Stimulated activated effector memory CD8-positive, alpha-beta T cell treated with anti-CD3 and anti-CD28 coated beads, Interleukin-12 subunit alpha, Interleukin-12 subunit beta, amount 100 ng/mL, for 72 hours (primary cell): Measurements from ENCODE around the gene BPIFB4.
"Not testable (repeated sequence)": the region's sequence is repeated elsewhere in the genome, so short reads cannot be mapped to it uniquely, and the experiment has no call there.

Source experiments
- ATAC-seq: fragments of 150-1000 bp; cut with Tn5 transposase; 2 replicates; pipeline ENCODE4 v1.10.0; 2021
- DNase-seq, 2 donors: peaks; one replicate each; pipeline ENCODE4 v3.0.0; 2021 to 2022; ENCODE audit warnings: low spot score in 2 of 2
- H3K27ac Mint-ChIP-seq: one replicate; pipeline ENCODE4 v1.8.0; 2022; ENCODE audit warnings: mild to moderate bottlenecking, mixed read lengths
- H3K36me3 Mint-ChIP-seq: one replicate; pipeline ENCODE4 v1.8.0; 2022; ENCODE audit warnings: mild to moderate bottlenecking, mixed read lengths
- H3K4me1 Mint-ChIP-seq: one replicate; pipeline ENCODE4 v1.8.0; 2022; ENCODE audit warnings: mixed read lengths
- H3K4me3 Mint-ChIP-seq: one replicate; pipeline ENCODE4 v1.8.0; 2022; ENCODE audit warnings: mild to moderate bottlenecking, mixed read lengths
- H3K9me3 Mint-ChIP-seq: one replicate; pipeline ENCODE4 v1.8.0; 2022; ENCODE audit warnings: mixed read lengths

The BPIFB4 gene

DNA sequence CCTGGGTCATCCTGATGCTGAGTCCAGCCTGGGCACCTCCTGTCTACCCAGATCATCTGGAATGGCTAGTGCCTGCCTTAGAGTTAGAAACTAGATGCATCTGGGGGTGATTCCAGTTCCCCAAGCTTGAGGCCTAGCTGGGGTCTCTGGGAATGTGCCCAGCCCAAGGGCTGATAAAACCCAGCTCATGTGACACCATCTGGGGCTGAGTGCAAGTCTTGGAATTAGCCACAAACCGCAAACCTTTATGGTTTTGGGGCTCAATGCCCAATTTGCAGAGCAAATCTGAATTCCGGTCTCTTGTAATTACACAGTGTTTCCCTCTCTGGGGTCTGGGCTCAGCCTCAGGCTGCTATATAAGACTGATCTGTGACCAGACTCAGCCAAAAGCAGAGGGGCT, at the start of gene BPIFB4:
TSS of gene BPIFB4 (plus strand) at position 385 of the 400 bp plus-strand sequence. CDS start 1,884 bp downstream, outside the sequence.
- DNase-seq (no peak), ATAC-seq (no peak)
- H3K36me3 Mint-ChIP-seq = no peaks in the 10 kb centered on the region
- H3K27ac Mint-ChIP-seq = no peak within 1 kb of the TSS
- H3K4me3 Mint-ChIP-seq = no peak within 1 kb of the TSS
- H3K4me1 Mint-ChIP-seq = no peaks in the 10 kb centered on the region
- no peaks in the 10 kb centered on the region for H3K9me3 Mint-ChIP-seq

GRCh38 chr20:33030076-33030475, 49.4 kb upstream of the BPIFB4 start:
- no peaks in the 10 kb centered on the region for H3K4me1 Mint-ChIP-seq
- no peak overlapping the region for H3K27ac Mint-ChIP-seq
- ATAC-seq (no peak), DNase-seq (no peak)
- H3K9me3 Mint-ChIP-seq = no peaks in the 10 kb centered on the region
- H3K36me3 Mint-ChIP-seq = no peaks in the 10 kb centered on the region
- no peak overlapping the region for H3K4me3 Mint-ChIP-seq

DNA sequence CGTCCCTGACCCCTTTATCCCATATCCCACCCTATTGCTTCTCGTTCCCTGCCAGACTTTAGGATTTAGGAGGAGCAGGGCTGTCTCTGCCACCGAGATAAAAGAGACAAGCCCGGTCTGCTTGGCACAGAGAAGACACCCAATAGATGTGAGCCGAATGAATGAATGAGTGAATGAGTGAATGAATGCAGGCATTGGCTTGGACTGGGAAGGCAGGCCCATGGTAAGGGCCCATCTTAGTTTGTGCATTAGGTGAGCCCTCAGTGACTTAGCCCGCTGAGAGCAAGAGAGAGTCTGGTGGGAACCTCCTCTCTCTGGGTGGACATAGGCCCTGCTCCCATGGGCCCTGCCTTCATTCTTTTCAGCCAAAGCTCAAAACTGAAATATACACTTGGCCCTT, 48.9 kb upstream of the BPIFB4 start:
- Mint-ChIP-seq H3K4me1 (no peaks in the 10 kb centered on the region), H3K9me3 (no peaks in the 10 kb centered on the region), H3K4me3 (no peak overlapping the region), H3K36me3 (no peaks in the 10 kb centered on the region), H3K27ac (no peak overlapping the region)
- no peak for DNase-seq
- ATAC-seq = no peak

DNA sequence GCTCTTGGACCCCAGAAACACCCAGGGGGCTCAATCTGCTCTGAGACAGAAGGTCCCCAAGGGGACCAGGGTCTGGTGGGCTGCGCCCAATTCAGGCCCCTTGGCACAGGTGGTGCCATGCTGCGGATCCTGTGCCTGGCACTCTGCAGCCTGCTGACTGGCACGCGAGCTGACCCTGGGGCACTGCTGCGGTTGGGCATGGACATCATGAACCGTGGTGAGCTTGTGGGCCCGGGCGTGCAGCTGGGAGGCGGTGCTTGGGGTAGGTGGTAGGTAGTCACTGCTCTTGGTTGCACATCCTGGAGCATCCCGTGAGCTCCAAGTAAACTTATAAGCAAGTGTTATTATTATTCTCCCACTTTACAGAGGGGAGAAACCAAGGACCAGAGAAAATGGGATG, 47.9 kb upstream of the BPIFB4 start, which contains the start of gene BPIFB6:
TSS of gene BPIFB6 (plus strand) at position 118 of the 400 bp plus-strand sequence. CDS start at position 118, 0 bp downstream.
- Mint-ChIP-seq H3K9me3 (no peaks in the 10 kb centered on the region), H3K4me1 (no peaks in the 10 kb centered on the region), H3K4me3 (no peak within 1 kb of the TSS), H3K27ac (no peak within 1 kb of the TSS), H3K36me3 (no peaks in the 10 kb centered on the region)
- DNase-seq = no peak
- ATAC-seq = no peak

GRCh38 chr20:33032555-33032954, 46.9 kb upstream of the BPIFB4 start:
- Mint-ChIP-seq H3K4me1 (no peaks in the 10 kb centered on the region), H3K4me3 (no peak overlapping the region), H3K27ac (no peak overlapping the region), H3K36me3 (no peaks in the 10 kb centered on the region), H3K9me3 (no peaks in the 10 kb centered on the region)
- ATAC-seq (no peak), DNase-seq (no peak)

DNA sequence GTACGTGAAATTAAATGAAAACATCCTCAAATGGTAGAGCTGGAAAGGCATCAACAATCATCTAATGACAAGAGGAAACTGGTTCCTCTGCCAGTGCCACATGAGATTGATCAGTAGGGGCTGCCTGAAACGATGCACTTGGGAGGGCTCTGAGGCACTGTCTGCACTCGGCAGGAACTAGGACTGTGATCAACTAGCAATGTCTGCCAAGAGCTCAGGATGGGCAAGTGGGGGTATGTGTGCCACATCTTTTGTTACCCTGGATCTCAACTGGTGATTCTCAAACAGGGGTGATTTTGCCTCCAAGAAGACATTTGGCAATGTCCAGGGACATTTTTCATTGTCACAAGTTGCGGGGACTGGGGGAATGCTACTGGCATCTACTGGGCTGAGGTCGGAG, 46.1 kb upstream of the BPIFB4 start:
- H3K4me1 Mint-ChIP-seq = no peaks in the 10 kb centered on the region
- no peak overlapping the region for H3K4me3 Mint-ChIP-seq
- DNase-seq (no peak), ATAC-seq (no peak)
- no peaks in the 10 kb centered on the region for H3K9me3 Mint-ChIP-seq
- H3K36me3 Mint-ChIP-seq = no peaks in the 10 kb centered on the region
- H3K27ac Mint-ChIP-seq = no peak overlapping the region

- H3K27ac Mint-ChIP-seq = no peak overlapping the region
- no peak overlapping the region for H3K4me3 Mint-ChIP-seq
- DNase-seq (no peak), ATAC-seq (no peak)
- H3K4me1 Mint-ChIP-seq = no peaks in the 10 kb centered on the region
- H3K9me3 Mint-ChIP-seq = no peaks in the 10 kb centered on the region
- H3K36me3 Mint-ChIP-seq = no peaks in the 10 kb centered on the region
These were observed 45.3 kb upstream of the BPIFB4 start for GRCh38 chr20:33034115-33034514.

DNA sequence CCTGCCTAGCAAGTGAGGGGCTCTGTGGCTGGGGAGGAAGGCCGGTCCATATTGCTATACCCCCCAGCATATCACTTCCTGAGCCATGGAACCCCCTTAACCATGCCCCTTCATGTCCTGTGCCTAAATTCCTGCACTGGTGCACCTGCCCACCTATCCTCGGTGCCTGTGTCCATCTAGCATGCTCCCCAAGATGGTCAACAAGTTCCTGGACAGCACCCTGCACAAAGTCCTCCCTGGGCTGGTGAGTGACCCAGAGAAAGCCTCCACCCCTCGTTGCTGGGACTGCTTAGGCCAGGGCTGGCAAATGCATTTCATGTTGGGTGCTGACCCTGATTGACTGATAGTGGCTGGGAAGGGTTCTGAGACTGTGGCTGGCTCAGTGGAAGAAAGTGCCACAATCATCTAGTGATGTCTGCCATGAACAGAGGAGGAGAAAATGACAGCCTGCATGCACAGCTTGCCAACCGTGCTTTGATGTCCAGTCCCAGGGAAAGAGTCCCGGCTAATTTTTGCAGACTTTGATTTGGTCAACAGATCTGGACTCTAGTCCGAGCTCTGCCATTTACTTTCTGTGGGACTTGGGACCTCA, 44.4 kb upstream of the BPIFB4 start:
- H3K27ac Mint-ChIP-seq = no peak overlapping the region
- no peak for DNase-seq
- H3K4me1 Mint-ChIP-seq = no peaks in the 10 kb centered on the region
- no peaks in the 10 kb centered on the region for H3K9me3 Mint-ChIP-seq
- H3K4me3 Mint-ChIP-seq = no peak overlapping the region
- H3K36me3 Mint-ChIP-seq = no peaks in the 10 kb centered on the region
- ATAC-seq = no peak

DNA sequence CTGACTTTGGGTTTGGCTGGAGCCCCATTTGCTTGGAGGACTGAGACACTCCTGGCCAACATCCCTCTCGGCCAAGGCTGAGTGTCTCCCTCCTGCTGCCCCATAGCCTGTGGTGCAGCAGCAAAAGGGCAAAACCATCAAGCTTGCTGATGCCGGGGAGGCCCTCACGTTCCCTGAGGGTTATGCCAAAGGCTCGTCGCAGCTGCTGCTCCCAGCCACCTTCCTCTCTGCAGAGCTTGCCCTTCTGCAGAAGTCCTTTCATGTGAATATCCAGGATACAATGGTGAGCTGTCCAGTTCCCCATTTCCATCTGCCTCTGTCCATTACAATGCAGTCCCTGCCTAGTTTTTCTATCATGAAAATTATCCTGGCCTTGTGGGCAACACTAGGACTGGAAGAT, 42.0 kb upstream of the BPIFB4 start:
- no peak for DNase-seq
- no peaks in the 10 kb centered on the region for H3K4me1 Mint-ChIP-seq
- no peaks in the 10 kb centered on the region for H3K36me3 Mint-ChIP-seq
- no peak overlapping the region for H3K27ac Mint-ChIP-seq
- no peak overlapping the region for H3K4me3 Mint-ChIP-seq
- no peak for ATAC-seq
- no peaks in the 10 kb centered on the region for H3K9me3 Mint-ChIP-seq

GRCh38 chr20:33038243-33038642, 41.2 kb upstream of the BPIFB4 start:
- Mint-ChIP-seq H3K36me3 (no peaks in the 10 kb centered on the region), H3K4me3 (no peak overlapping the region), H3K4me1 (no peaks in the 10 kb centered on the region), H3K9me3 (no peaks in the 10 kb centered on the region), H3K27ac (no peak overlapping the region)
- no peak for DNase-seq
- ATAC-seq = no peak

DNA sequence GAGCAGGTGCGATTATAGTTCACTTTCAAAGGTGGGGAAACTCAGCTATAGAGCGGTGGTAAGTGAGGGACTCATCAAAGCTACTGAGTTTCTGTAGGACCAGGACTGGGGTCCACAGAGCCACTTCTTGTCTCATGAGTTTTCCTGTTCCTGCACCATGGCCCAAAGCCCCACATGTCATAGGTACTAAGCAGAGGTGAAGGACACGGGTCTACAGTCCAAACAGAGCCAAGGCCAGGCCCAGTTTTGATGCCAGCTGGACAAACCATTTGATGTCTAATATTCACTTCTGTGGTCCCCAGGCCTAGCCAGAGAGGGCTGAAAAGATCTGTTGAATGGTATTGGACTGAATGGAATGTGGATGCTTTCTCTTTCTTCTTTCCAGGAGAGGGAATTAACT, 37.0 kb upstream of the BPIFB4 start:
- Mint-ChIP-seq H3K36me3 (no peaks in the 10 kb centered on the region), H3K4me1 (no peaks in the 10 kb centered on the region), H3K4me3 (no peak overlapping the region), H3K9me3 (peaks cover 7% of the 10 kb centered on the region), H3K27ac (no peak overlapping the region)
- ATAC-seq (no peak), DNase-seq (no peak)

- ATAC-seq (no peak), DNase-seq (no peak)
- H3K36me3 Mint-ChIP-seq = no peaks in the 10 kb centered on the region
- H3K27ac Mint-ChIP-seq = no peak overlapping the region
- no peaks in the 10 kb centered on the region for H3K4me1 Mint-ChIP-seq
- peaks cover 7% of the 10 kb centered on the region for H3K9me3 Mint-ChIP-seq
- H3K4me3 Mint-ChIP-seq = no peak overlapping the region
These were observed 36.3 kb upstream of the BPIFB4 start for GRCh38 chr20:33042983-33043730.

GRCh38 chr20:33043731-33044181, 35.7 kb upstream of the BPIFB4 start:
- H3K4me1 Mint-ChIP-seq = no peaks in the 10 kb centered on the region
- H3K4me3 Mint-ChIP-seq = no peak overlapping the region
- H3K9me3 Mint-ChIP-seq = peaks cover 7% of the 10 kb centered on the region
- ATAC-seq (no peak), DNase-seq (no peak)
- H3K36me3 Mint-ChIP-seq = no peaks in the 10 kb centered on the region
- no peak overlapping the region for H3K27ac Mint-ChIP-seq

GRCh38 chr20:33045129-33045721, 34.2 kb upstream of the BPIFB4 start:
- not testable (repeated sequence) for DNase-seq, H3K9me3 Mint-ChIP-seq, H3K27ac Mint-ChIP-seq, H3K36me3 Mint-ChIP-seq, H3K4me1 Mint-ChIP-seq, ATAC-seq, H3K4me3 Mint-ChIP-seq

DNA sequence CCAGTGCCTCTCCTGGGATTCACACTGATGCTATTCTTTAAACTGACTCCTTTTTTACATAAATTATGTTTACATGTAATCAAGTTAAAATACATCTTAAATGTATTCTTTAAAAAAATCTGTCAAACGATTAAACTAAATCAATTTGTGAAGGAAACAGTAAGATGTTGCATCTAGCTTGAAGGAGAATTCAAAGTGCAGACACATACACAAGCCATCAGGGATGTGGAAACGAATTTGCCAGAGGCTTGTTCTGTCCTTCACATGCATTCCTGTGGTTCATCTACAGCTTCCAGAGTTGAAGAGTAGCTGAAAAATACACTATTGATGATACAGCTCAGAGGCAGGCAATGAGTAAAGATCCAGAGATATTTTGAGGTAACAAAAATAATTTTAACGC, 33.0 kb upstream of the BPIFB4 start:
- no peak for ATAC-seq
- Mint-ChIP-seq H3K27ac (no peak overlapping the region), H3K4me3 (no peak overlapping the region), H3K4me1 (no peaks in the 10 kb centered on the region), H3K9me3 (peaks cover 7% of the 10 kb centered on the region), H3K36me3 (no peaks in the 10 kb centered on the region)
- no peak for DNase-seq

DNA sequence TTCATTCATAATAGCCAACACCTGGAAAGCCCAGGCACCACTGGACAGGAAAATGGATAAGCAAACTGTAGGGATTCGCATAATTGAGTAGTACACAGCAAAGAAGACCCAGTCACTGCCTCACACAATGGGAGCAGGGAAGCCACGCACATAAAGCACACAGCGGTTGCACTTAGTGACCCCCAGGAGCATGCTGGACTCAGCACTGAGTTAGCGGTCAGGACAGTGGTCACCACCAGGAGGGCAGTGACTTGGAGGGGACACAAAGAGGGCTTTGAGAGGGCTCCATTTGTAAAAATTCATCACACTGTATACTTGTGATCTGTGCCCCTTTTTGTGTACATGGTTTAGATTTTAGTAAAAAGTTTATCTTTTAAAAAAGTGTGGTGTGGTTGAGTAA, 28.1 kb upstream of the BPIFB4 start:
- no peak for DNase-seq
- H3K4me3 Mint-ChIP-seq = no peak overlapping the region
- H3K4me1 Mint-ChIP-seq = no peaks in the 10 kb centered on the region
- H3K27ac Mint-ChIP-seq = no peak overlapping the region
- H3K36me3 Mint-ChIP-seq = no peaks in the 10 kb centered on the region
- ATAC-seq = no peak
- H3K9me3 Mint-ChIP-seq = no peaks in the 10 kb centered on the region
